Gastroesophageal sphincter (tissue), 4 donors: ENCODE data around the gene ZNF429. TPM values are rescaled to one million over a fixed set of nuclear protein-coding genes. Genes with fewer than 3 reads are reported as not detected.

ENCODE experiments used
- ATAC-seq: fragments of 150-250 bp; one replicate; pipeline ENCODE4 v1.9.1; 2016; ENCODE audit warnings: mild to moderate bottlenecking, moderate library complexity
- H3K27ac ChIP-seq, 4 donors: fragments of 200-600 bp; sonication (generic) in 3 of 4; 1 replicate in 3 of 4; 2 replicates in 1 of 4; pipeline ENCODE4 v1.5.1; 2016 to 2019
- H3K27me3 ChIP-seq: fragments of 200-600 bp; sonication (generic); one replicate; pipeline ENCODE4 v1.5.1; 2019
- H3K36me3 ChIP-seq, 2 donors: fragments of 200-600 bp; sonication (generic); one replicate each; pipeline ENCODE4 v1.5.1; 2019; ENCODE audit warnings: control low read depth in 1 of 2
- H3K4me1 ChIP-seq, 3 donors: fragments of 200-600 bp; sonication (generic); 1 replicate in 2 of 3; 2 replicates in 1 of 3; pipeline ENCODE4 v1.5.1; 2016 to 2019; ENCODE audit warnings: control low read depth in 2 of 3
- H3K4me3 ChIP-seq, 2 donors: fragments of 200-600 bp; sonication (generic); one replicate each; pipeline ENCODE4 v1.5.1; 2019; ENCODE audit warnings: mild to moderate bottlenecking in 1 of 2, moderate library complexity in 1 of 2
- H3K9me3 ChIP-seq, 3 donors: fragments of 200-600 bp; sonication (generic); one replicate each; pipeline ENCODE4 v1.5.1; 2017 to 2019; ENCODE audit warnings: control low read depth in 2 of 3
- EP300 ChIP-seq: sonication (generic); formaldehyde crosslinking; IDR thresholded peaks from one replicate; pipeline ENCODE4 v1.6.1; 2017; ENCODE audit warnings: antibody characterized with exemption, mild to moderate bottlenecking
- POLR2A ChIP-seq, 2 donors: fragments of 450-650 bp; IDR thresholded peaks; one replicate each; pipeline ENCODE4 v1.6.1; 2017; ENCODE audit warnings: antibody characterized with exemption in 2 of 2, mild to moderate bottlenecking in 2 of 2, moderate library complexity in 1 of 2
- POLR2AphosphoS5 ChIP-seq: sonication (generic); formaldehyde crosslinking; IDR thresholded peaks from one replicate; pipeline ENCODE4 v1.6.1; 2017; ENCODE audit warnings: antibody characterized with exemption
- WGBS, 2 donors: methylation state at CpG; one replicate each; pipeline ENCODE4 v1.1.5; 2018; ENCODE audit warnings: low coverage in 1 of 2; 5-methylcytosine and 5-hydroxymethylcytosine counted together
- total RNA-seq, 4 donors: library from RNA; depleted of rRNA; stranded (reverse); fragments of >200 nt; gene quantifications; one replicate each; pipeline ENCODE4 v1.1.0, GENCODE V29; 2016
- TF ChIP-seq, protein P1 (sequence below), 4 experiments: fragments of 200-600 bp in 2 of 4; fragments of 450-650 bp in 2 of 4; sonication (generic) in 1 of 4; IDR thresholded peaks; one replicate each; pipeline ENCODE4 v1.5.1; 2017 to 2019; ENCODE audit warnings: antibody characterized with exemption in 4 of 4, mild to moderate bottlenecking in 2 of 4, moderate library complexity in 2 of 4

ZNF429 gene
- total RNA-seq, 4 donors from 2014 or later = 6.4 to 20.2 (median 10.0) TPM

DNA sequence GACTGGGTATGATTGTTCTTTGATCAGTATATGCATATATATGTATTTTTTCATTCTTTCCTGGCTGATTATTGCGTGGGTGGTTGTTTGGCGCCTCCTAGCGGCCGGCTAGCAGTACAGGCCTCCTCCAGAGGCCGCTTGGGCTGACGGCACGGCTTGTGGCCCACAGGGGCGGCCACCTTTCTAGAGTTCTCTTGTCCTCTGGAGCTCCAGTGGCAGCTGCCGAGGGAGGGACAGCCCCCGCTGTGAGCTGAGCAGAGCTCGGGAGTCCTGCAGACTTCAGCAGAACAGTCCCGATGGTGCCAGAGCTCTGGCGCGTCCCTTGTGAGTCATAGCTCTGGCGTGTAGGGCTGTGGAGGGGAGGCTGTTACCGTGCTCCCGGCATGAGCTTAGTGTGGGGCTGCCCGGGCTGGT is 22.5 kb upstream of the ZNF429 start:
- TF ChIP-seq, protein P1, sequence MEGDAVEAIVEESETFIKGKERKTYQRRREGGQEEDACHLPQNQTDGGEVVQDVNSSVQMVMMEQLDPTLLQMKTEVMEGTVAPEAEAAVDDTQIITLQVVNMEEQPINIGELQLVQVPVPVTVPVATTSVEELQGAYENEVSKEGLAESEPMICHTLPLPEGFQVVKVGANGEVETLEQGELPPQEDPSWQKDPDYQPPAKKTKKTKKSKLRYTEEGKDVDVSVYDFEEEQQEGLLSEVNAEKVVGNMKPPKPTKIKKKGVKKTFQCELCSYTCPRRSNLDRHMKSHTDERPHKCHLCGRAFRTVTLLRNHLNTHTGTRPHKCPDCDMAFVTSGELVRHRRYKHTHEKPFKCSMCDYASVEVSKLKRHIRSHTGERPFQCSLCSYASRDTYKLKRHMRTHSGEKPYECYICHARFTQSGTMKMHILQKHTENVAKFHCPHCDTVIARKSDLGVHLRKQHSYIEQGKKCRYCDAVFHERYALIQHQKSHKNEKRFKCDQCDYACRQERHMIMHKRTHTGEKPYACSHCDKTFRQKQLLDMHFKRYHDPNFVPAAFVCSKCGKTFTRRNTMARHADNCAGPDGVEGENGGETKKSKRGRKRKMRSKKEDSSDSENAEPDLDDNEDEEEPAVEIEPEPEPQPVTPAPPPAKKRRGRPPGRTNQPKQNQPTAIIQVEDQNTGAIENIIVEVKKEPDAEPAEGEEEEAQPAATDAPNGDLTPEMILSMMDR (IDR thresholded peaks at IDR 0.05) = peak; percentile 51 to 90 (median 68)
- TF ChIP-seq POLR2AphosphoS5 (no peak), EP300 (no peak)
- H3K9me3 ChIP-seq = no peaks in the 10 kb centered on the region
- no peaks in the 10 kb centered on the region for H3K27me3 ChIP-seq
- WGBS, 2 donors = 37% methylated on average over 8 of the region's 18 CpGs; no CpG with 5 or more reads in 1 of the 2 donors
- no peaks in the 10 kb centered on the region for H3K36me3 ChIP-seq
- peak overlapping the region in 2 of 4 donors; percentile 34 for H3K27ac ChIP-seq
- H3K4me1 ChIP-seq = no peaks in the 10 kb centered on the region
- peak overlapping the region in 1 of 2 donors; percentile 10 for H3K4me3 ChIP-seq
- ATAC-seq = peak; percentile 70

DNA sequence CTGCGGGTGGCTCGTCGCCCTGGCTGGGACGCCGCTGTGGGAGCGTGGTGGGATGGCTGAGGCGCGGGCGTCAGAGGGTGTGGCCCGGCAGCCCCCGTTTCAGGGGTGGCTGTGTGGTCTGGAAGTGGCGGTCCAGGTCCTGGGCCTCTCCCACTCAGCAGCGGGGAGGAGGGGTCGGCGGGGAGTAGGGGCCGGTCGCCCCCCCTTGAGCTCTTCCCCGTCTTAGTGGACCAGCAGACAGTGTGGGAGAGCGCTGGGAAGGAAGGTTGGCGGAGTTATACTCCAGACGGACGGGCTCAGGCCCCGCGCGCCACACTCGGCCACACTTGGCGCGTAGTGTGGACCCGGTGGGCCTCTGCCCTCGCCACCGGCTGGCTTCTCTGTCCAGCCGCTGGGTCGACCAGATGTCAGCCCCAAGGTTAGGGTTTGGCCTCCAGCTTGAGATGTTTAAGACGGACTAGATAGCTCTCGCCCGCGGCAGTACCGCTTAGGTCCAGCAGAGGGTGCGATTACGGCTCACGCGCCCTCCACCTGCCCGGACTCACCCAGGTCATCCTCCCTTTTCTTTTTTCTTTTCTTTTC is 21.7 kb upstream of the ZNF429 start:
- WGBS, 2 donors = 34 to 69% methylated on average over 10 to 22 of the region's 43 CpGs

DNA sequence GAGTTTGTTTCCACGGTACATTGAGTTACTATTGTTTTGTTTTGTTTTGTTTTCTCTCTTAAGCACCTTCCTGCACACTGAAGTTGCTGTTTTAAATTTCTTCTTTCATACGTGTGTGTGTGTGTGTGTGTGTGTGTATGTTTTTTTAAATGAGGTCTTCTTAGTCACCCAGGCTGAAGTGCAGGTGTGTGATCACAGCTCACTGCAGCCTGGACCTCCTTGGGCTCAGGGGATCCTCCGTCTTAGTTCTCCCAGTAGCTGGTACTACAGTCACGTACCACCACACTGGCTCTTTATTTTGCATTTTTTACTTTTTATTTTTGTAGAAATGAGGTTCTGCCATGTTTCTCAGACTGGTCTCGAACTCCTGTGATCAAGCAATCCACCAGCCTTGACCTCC is 20.8 kb upstream of the ZNF429 start:
- Histone ChIP-seq H3K4me3 (no peak overlapping the region), H3K36me3 (no peaks in the 10 kb centered on the region), H3K27me3 (no peaks in the 10 kb centered on the region), H3K4me1 (no peaks in the 10 kb centered on the region), H3K27ac (no peak overlapping the region), H3K9me3 (no peaks in the 10 kb centered on the region)
- ATAC-seq = no peak
- TF ChIP-seq, protein P1 (IDR thresholded peaks at IDR 0.05) = no peak
- no peak for TF ChIP-seq EP300
- TF ChIP-seq POLR2AphosphoS5 = no peak
- TF ChIP-seq POLR2A (IDR thresholded peaks at IDR 0.05) = no peak
- WGBS, 2 donors = 87 to 88% methylated on average over 3 to 5 of the region's 5 CpGs

More for the DNA sequence above, 21.7 kb upstream of the ZNF429 start:
- TF ChIP-seq EP300 = no peak
- TF ChIP-seq, protein P1 (IDR thresholded peaks at IDR 0.05) = peak; percentile 68 to 83 (median 77)
- Histone ChIP-seq H3K27ac (peak overlapping the region in 1 of 4 donors; percentile 34), H3K36me3 (no peaks in the 10 kb centered on the region), H3K9me3 (no peaks in the 10 kb centered on the region), H3K27me3 (no peaks in the 10 kb centered on the region), H3K4me1 (no peaks in the 10 kb centered on the region), H3K4me3 (peak overlapping the region in 1 of 2 donors; percentile 10)
- ATAC-seq = peak; percentile 55

DNA sequence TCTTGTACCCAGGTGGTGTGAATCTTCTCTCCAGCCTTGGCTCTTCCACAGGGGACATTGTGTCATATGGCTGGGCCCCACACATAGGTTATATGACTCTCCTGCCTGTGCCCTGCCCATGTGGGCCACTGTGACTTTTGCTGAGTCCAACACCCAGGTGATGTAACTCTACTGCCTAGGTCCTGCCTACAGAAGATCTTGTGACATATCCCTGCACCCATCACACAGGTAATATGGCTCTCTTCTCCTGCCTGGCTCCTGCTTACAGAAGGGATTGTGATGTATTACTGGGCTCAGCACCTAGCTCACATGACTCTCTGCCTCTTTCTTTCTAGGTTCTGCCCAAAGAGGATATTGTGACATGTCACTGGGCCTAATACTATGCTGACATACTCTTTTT is 19.5 kb upstream of the ZNF429 start:
- no peaks in the 10 kb centered on the region for H3K4me1 ChIP-seq
- no peaks in the 10 kb centered on the region for H3K9me3 ChIP-seq
- H3K27me3 ChIP-seq = no peaks in the 10 kb centered on the region
- TF ChIP-seq, protein P1 (IDR thresholded peaks at IDR 0.05) = no peak
- TF ChIP-seq POLR2AphosphoS5 = no peak
- H3K36me3 ChIP-seq = no peaks in the 10 kb centered on the region
- no peak for ATAC-seq
- no peak overlapping the region for H3K4me3 ChIP-seq
- H3K27ac ChIP-seq = no peak overlapping the region

DNA sequence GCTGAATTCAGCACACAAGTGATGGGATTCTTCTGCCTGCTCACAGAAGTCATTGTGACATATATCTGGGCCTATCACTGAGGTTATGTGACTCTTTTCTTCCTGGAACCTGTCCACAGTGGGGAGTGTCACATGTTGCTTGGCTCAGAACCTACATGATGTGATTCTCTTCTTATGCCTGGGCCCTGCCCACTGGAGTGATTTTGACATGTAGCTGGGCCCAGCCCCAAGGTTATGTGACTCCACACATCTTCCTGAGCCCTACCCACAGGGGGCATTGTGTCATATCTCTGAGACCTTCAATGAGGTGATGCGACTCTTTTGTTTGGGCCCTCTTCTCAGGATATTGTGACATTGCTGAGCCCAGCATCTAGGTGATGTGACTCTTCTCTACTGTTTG is 17.4 kb upstream of the ZNF429 start:
- no peaks in the 10 kb centered on the region for H3K27me3 ChIP-seq
- ATAC-seq = no peak
- H3K27ac ChIP-seq = no peak overlapping the region
- H3K4me3 ChIP-seq = no peak overlapping the region
- no peaks in the 10 kb centered on the region for H3K4me1 ChIP-seq
- TF ChIP-seq, protein P1 (IDR thresholded peaks at IDR 0.05) = no peak
- TF ChIP-seq EP300 (no peak), POLR2AphosphoS5 (no peak), POLR2A (IDR thresholded peaks at IDR 0.05) (no peak)
- H3K9me3 ChIP-seq = no peaks in the 10 kb centered on the region
- 100% methylated on average over 1 of the region's 1 CpG; no CpG with 5 or more reads in 1 of the 2 donors for WGBS, 2 donors
- no peaks in the 10 kb centered on the region for H3K36me3 ChIP-seq
